HG02970 (cell line): ENCODE measurements around the gene CCDC9.
A peak's percentile ranks its signal among the peaks of the same experiment; 100 is the strongest.

Experiments used
- ATAC-seq: cut with Tn5 transposase; IDR thresholded peaks from one replicate; pipeline ENCODE4 v1.9.1; 2021; ENCODE audit warnings: mild to moderate bottlenecking, moderate library complexity, moderate number of reproducible peaks; ENCODE audit not compliant: unreplicated experiment, low FRiP score

CCDC9 gene

DNA sequence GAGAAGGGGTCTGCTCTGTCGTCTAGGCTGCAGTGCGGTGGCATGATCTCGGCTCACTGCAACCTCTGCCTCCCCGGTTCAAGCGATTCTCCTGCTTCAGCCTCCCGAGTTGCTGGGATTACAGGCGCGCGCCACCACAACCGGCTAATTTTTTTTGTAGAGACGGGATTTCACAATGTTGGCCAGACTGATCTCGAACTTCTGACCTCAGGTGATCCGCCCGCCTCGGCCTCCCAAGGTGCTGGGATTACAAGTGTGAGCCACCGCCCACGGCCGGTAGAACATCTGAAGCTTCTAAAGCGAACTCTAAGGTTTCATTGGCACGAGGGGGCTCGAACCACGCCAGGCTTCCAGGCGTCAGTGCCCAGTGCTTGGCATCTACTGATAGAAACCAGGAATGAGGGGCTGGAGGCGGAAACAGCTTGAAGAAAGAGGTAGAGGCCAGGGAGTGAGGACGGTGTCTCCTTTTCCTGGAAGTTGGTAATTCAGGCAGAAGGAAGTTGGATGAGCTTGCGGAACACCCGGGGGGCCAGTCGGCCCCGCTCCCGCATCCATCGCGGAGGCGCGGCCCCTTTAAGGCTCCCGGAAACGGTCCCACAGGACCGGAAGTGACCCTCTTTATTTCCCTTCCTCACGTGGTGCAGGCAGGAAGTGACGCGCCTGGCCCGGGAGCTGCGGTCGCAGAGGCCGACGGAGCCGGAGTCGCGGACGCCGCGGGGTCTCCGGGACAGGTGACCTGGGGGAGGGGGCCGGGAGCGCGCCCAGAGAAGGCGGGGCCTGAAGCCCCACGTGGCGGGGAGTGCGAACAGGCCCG lies at the start of gene CCDC9:
TSS of gene CCDC9 (plus strand) at position 647 of the 814 bp plus-strand sequence. CDS start 1,876 bp downstream, outside the sequence.
- peak; percentile 42 for ATAC-seq

DNA sequence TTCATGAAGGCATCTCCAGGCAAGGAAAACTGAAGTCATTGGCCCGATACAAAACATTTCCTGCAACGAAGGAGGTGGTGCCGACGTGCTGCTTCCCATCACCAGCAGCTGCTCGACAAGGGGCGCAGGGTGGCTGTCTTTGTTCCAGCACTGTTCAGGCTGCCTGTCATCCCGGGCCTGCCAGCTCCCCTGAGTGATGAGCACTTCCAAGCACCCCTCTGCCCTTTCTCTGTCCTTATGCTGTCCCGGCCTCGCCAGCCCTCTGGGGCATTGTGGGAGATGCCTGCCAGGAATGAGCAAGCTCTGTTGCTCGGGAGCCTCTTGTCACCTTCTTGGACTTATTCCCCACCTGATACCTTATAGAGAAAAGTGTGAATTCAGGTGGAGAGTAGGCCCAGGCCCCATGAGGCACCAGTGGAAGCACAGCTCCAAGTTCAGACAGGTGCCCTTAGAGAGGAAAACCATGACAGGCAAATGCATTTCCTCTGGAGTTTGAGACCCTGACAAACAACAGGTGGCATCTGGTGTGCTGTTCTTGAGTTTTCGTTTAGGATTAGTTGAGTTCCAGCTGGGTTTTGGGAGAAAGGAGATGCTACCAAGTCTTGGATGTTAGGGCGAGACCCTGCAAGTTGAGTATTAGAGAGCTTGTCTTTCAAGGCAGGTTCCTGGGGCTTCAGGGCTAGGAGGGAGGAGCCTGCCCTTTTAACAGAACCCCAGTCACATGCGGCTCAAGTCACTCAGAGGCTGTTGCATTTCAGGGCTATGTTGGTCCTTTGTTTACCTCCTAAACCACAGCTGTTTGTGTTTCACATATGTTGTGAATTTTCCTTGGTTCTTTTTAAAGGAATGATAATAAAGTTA lies 46.8 kb upstream of the CCDC9 start:
- ATAC-seq, result no peak

DNA sequence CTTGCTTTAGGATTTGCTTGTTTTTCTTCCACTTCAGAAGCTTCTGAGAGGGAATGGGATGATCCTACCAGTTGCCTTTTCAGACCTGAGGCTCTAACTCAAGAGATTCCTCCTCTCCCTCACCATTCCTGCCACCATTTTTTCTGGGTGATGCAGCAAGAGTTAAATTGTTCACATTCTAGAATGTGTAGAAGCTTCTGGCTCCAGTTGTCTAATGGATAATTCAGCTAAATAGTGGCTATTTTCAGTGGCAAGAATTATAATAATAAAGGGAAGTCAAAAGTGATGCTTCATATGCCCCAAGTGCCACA lies 46.2 kb upstream of the CCDC9 start:
- ATAC-seq, result no peak

DNA sequence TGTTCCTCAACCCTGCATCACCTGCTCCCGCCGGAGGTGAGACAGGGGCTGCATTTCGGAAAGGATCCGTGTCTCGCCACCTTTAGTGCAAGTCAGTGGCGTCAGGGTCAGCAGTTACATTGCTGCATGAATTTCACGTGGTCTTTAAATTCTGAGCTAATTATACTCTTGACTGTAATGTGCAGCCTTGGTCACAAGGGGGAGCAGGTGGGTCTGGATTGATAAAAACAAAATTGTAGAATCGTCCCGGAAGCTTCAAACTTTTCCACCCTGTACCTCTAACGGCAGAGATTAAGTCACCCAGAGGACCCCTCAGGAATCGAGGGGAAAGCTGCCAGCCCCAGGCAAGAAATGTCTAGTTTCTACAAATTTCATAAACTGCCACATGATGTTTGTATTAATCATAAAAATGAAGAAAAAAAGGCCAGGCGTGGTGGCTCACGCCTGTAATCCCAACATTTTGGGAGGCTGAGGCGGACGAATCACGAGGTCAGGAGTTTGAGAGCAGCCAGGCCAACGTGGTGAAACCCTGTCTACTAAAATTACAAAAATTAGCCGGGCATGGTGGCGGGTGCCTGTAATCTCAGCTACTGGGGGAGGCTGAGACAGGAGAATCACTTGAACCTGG lies 45.5 kb upstream of the CCDC9 start:
- no peak for ATAC-seq

DNA sequence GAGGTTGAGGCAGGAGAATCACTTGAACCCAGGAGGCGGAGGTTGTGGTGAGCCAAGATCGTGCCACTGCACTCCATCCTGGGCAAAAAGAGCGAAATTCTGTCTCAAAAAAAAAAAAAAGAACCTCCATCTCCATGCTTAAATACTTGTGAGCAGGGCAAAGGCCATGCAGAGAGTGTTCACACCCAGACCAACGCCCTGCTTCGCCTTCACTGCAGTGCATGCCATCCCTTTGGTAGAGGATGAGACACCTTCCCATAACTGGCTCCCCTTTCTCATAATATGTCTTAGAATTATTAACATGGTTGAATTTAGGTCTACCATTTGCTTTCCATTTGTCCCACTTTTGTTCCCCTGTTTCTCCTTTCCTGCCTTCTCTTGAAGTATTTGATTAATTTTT lies 40.7 kb upstream of the CCDC9 start:
- ATAC-seq, result no peak

DNA sequence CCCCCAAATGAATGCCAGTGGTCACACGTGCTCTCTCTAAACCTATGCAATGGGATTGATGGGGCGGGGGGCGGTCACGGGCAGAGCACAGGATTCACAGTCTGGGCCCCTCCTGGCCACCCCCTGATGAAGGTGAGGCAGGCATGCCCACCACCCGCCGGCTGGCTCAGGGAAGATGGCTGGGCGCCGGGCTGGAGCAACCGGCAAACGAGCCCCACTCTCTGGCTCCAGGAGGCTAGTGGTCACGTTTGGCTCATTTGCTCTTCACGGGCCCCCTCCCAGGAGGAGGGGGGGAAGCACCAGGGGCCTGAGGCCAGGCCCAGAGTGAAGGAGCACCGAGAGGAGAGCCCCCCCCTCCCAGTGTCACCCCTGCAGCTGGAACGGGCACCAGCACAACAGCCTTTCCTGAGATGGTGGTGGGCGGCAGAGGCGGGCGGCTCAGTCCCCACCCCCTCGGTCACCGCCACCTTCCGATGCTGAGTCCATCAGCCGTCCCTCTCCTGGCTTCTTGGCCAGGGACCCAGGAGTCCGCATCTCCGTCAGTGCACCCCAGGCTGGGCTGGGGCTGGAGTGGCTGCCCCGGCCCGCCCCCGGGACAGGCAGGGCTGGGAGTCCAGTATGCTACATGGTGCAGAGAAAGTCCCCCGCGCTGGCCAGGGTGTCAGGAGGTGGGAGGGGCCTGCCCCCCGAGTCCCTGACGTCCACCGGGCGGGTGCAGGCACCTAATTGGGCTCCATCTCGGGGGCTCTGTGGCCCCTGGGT lies 35.1 kb upstream of the CCDC9 start:
- ATAC-seq, result no peak

DNA sequence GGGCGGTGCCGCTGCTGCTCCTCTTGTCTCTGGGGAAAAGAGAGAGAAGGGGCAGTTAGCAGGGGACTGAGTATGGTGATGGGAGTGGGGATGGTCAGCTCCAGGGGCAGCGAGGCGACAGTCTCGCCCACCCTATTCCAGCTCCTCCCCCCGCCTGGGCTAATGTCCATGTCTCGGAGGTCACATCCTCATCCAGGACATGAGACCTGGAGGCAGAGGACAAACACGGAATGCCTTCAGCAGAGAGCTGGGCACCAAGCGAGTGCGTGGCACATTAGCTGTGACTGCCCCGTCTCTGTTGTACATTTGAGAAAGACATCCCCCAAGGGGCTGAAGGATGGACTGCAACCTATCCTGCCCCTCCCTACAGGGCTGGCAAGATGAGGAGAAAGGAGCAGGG lies 34.4 kb upstream of the CCDC9 start:
- no peak for ATAC-seq

DNA sequence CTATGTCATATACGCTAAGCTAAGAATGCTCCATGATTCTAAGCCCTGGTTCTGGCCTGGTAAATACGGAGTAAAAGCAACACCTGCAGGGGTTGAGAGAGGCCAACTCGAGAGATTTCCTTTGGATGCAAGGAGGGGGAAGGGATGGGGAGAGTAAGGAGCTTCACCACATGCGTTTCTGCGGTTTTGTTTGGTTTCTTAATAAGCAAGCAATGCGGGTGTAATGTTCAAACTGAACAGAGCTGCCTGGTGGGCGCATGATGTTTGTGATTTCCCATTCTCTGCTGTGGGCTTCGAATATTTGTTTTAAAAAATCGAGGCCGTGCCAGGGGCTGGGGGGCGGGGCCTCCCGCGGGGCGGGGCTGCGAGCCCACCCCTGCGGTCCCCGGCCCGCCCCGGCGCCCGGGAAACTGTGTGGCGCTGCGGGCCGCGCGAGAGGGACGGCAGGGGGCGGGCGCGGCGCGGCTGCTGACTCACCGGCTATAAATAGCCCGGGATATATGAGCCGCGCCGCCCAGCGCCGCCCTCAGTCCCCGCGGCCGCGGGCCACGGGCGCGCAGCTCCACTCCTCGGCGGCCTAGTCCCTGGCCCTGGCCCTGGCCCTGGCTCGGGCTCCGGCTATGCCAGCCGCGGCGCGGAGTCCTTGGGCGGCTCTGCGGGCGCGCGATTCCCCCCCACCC lies 30.4 kb upstream of the CCDC9 start:
- ATAC-seq, result peak; percentile 36

DNA sequence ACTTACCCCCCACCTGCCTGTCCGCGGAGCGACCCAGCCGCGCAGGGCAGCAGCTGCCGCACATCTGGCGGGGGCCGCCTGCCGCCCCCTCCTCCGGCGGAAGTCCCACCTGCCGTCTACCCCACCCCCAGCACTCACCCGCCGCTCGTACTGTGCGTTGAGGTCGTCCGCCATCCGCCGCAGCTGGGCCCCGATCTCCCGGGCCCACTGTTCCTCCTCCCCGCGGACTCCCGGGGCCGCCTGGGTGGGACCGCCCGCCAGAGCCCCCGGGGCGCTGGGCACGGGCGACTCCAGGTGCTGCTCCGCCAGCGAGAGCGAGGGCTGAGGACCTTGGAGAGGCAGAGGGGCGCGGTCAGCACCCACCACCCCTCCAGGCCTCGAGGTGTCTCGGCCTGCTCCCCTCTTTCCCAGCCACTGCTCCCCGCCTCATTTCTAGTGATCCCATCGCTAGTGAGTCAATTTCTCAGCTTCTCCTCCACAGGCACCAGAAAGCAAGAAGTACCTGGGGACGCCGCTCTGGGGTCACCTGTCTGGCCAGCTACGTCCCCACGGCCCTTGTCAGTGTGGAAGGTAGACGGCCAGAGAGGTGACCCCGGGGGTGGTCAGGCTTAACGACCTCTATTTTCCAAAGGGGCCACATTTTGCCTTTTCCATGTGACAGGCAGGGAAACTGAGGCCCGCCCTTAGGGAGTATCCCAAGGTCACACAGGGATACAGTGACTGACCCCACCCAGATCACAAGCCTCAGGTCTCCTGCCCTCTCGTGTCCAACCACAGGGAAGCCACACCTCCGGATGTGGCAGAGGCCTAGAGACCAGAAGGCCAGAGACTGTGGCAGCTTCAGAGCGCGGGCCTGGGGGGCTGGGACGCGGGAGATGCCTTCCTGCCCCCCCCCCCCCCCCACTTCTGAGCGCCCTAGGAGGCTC lies 29.6 kb upstream of the CCDC9 start:
- peak; percentile 21 for ATAC-seq

DNA sequence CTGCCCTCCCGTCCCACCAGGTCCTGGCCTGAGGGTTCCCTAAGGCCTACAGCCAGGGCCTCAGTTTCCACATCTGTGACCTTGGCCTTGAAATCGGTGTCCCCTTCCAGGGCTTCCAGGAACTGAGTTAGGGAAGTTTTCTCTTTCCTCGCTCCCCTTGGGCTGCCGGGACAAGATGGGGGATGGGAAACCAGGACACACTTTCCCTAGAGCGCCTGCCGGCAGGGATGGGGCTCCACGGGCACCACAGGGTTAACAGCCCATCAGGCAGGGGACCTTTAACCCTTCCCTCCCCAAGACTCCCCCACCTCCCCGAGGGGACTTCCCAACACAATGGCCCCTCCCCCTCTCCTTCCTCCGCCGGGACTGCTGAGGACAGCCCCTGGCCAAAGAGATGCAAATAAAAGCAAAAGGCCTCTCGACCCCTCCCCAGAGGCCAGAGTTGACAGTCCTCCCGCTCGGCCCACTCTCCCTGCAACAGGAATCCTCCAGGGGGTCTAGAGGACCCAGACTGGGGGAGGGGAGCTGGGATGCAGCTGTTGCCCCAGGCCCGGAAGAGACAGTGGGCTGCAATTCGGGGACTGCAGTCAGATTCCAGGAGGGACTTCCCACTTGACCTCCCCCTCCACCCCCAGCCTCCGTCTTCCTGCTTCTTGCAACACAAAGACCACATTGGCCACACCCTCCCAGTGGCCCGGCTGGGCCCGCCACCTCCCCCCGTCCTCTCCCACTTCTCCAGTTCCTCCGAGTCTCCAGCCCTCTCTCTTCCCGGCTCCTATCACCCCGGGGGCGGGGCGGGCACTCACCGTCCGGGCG lies 28.8 kb upstream of the CCDC9 start:
- no peak for ATAC-seq

DNA sequence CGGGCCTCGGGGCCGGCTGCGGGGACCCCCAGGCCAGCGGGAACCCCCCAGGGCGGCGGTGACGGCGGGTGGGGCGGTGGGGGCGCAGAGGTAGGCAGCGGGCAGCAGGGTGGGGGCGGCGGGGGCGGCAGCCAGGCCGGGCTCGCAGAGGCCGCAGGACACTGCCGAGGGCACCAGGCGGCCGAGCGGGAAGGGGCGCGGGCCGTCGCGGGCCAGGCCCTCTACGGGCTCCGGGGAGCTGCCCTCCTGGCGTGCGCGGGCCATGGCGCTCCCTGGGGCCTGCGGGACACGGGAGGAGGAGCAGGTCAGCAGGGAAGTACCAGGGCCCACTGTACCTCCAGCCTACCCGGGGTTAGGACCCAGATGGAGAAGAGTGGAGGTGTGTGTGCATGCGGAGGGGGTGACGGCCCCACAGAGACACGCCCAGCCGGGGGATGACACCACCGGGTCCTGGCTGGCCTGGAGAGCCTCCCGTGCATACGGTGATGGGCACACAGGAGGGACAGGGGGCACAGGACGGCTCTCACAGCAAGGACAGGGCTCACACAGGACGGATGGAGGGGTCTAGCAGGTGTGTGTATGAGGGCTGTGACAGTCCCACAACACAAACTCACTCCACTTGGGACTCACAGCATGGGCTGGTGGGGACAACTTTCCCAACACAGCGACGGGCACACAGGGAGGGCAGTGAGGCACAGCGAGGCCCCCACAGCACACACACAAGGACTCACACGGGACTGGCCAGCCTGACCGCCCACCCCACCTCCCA lies 28.0 kb upstream of the CCDC9 start:
- no peak for ATAC-seq

DNA sequence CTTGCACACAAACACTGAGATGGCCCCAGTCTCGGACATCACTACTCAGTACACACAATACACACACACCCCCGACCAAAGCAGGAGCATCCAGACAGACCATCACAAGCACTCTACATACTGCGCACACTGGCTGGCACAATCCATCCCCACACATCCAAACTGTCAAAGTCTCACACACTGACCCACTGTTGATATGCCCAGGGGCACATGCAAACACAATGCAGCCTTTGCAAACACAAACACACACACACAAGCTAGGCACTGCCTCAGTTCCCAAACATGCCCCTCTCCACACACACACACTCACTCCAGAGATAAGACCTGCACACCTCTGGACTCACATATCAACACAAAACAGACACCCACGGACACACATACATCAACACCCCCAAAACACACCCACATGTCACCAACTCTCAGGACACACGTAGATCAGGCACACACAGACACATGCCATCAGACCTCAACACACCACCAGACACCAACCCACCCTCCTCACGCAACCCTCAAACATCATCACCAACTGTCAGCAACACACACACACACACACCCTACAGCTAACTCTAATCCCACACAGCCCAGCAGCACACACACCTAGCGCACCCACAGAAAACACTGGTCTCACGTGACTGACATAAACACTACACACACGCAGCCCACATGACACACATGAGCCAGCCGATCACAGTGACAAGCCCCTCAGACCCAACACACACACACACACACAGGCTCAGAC lies 27.2 kb upstream of the CCDC9 start:
- ATAC-seq, result no peak

DNA sequence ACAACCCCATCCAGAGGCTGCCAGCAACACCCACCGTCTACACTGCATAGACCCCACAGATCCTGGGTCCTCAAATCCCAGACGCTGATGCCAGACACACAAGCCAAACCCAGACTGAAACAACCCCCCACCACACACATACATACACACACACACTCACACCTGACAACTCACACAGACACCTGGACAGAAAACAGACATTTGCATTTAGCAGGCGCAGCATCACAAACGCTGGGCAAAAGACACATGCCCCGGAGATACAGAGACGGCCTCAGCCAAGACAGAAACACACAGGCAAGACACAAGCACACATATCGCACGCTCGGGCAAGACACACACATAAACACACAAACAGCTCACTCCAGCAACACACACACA lies 26.7 kb upstream of the CCDC9 start:
- ATAC-seq, result no peak

DNA sequence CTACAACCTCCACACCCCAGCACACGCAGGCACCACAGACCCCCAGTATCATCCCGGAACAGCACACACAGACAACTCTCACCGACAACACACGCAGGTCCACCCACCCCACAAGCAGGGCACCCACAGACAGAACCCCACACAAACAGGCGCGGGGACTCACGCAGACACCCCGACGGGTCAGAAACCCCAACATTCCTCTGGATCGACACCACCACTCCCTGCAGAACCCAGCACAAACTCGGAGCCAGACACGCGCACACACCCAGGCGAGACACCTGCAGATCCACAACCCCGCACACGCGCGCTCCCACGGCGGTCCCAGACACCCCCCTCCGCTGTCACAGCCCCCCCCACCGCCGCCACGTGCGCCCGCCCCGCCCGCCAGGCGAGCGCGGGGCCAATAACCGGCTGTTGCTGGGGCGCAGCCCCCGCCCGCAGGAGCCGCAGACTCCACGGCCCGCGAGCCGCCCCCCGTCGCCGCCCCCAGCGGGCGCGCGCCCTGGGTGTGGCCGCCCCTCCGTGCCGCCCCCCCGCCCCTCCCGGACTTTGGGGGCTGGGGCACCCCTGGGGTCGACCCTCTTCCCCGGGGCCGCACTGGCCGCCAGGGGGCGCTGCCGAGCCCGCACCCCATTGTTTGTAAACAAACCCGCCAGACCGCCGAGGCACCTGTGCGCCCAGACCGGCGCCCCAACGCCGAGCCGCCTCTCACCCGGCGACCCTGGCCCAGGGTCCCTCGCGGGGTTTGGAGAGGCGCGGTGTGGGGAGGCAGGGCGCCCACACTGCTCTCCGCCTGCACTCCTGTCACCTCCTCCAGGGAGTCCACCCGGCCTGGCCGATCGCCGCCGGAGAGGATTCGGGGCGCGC lies 26.0 kb upstream of the CCDC9 start:
- peak; percentile 19 for ATAC-seq

DNA sequence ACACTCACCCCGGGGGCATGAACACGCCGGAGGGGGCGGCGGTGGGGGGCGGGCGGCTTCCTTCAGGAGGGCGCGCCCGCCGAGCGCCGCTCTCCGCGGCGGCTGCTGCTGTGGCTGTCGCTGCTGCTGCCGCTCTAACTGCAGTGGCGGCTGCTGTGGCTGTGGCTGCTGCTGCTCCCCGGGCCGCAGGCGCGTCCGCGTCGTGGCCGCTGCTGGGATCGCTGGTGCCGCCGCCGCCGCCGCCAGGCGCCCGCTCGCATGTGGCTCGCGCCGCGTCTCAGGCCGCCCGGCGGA lies 25.5 kb upstream of the CCDC9 start, which contains the start of gene BBC3:
TSS of gene BBC3 (minus strand) at position 279 of the 294 bp plus-strand sequence. CDS start 2,768 bp downstream, outside the sequence.
- no peak for ATAC-seq
